Activated CD4-positive, alpha-beta memory T cell treated with anti-CD3 and anti-CD28 coated beads, Interleukin-2, amount 10 ng/mL, durations not matched to agents 7 days and 5 days (primary cell): ENCODE data around the gene AKAP1. TPM values are rescaled to one million over a fixed set of nuclear protein-coding genes. Genes with fewer than 3 reads are reported as not detected.

Source experiments
- CTCF ChIA-PET: fragments of 350-600 bp; sonication (Branson Sonifier 250); formaldehyde crosslinking; loops from one replicate; lab custom pipeline; 2021; ENCODE audit warnings: antibody characterized with exemption, inconsistent platforms; lab: Charles Lee
- POLR2A ChIA-PET: fragments of 350-600 bp; sonication (Branson Sonifier 250); formaldehyde crosslinking; loops from one replicate; lab custom pipeline; 2021; ENCODE audit warnings: antibody characterized with exemption; lab: Charles Lee
- DNase-seq: peaks from one replicate; pipeline ENCODE4 v3.0.0-alpha.2; 2020
- H3K27ac Mint-ChIP-seq: one replicate; pipeline ENCODE4 v1.8.0; 2021; ENCODE audit warnings: mild to moderate bottlenecking, mixed read lengths
- H3K27me3 Mint-ChIP-seq: one replicate; pipeline ENCODE4 v1.8.0; 2021; ENCODE audit warnings: mixed read lengths
- H3K36me3 Mint-ChIP-seq: one replicate; pipeline ENCODE4 v1.8.0; 2021; ENCODE audit warnings: low read depth, mixed read lengths
- H3K4me1 Mint-ChIP-seq: one replicate; pipeline ENCODE4 v1.8.0; 2021; ENCODE audit warnings: mixed read lengths
- H3K4me3 Mint-ChIP-seq: one replicate; pipeline ENCODE4 v1.8.0; 2021; ENCODE audit warnings: mild to moderate bottlenecking, mixed read lengths
- H3K9me3 Mint-ChIP-seq: one replicate; pipeline ENCODE4 v1.8.0; 2021; ENCODE audit warnings: mixed read lengths
- total RNA-seq, 2 experiments: library from RNA; stranded (reverse); gene quantifications; one replicate each; pipeline ENCODE4 v1.2.3, GENCODE V29; 2021

AKAP1 gene
- total RNA-seq, 2 experiments from 2014 or later: 19.9 to 22.4 TPM

DNA sequence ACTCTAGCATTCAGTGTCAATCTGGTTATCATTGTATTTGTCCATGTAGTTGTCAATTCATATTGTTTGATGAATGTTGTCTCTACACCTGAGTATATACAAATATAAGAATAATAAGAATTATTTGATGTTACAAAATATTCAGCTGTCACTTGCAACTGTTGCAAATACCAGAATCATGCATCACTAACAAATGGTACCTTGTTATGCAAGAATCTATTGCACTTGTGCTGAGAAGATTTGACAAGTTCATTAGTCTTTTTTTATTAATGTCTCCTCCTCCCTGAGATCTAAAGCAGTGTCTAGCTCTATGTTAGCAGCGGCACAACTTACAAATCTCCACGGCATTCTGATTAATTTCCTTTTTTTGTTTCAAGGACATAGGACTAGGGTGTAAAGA is 22.2 kb upstream of the AKAP1 start:
- Mint-ChIP-seq H3K4me1 (no peaks in the 10 kb centered on the region), H3K27ac (no peak overlapping the region), H3K27me3 (peaks cover 16% of the 10 kb centered on the region), H3K36me3 (no peaks in the 10 kb centered on the region), H3K9me3 (no peaks in the 10 kb centered on the region), H3K4me3 (no peak overlapping the region)
- no peak for DNase-seq
- POLR2A ChIA-PET: no interaction called here
- CTCF ChIA-PET: no interaction called here

DNA sequence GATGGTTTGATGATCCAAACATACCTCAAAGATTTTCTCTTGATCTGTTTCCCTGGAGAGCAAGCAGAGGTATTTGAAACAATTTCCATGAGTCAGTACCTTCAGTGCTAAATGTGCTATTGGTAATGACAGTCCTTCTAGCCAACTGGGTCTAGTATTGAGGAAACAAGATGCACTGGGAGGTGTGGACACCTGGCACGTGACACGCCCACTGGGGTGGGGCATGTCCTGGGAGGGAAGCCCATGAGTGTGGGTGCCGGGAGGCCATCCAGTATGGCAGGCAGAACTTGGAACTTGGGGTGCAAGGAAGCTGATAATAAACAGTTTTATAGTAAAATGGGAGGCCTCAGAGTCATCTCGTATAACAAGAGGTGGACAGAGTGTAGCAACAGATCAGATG is 17.9 kb upstream of the AKAP1 start:
- Mint-ChIP-seq H3K36me3 (no peaks in the 10 kb centered on the region), H3K9me3 (no peaks in the 10 kb centered on the region), H3K27me3 (peaks cover 20% of the 10 kb centered on the region), H3K27ac (no peak overlapping the region), H3K4me3 (no peak overlapping the region), H3K4me1 (no peaks in the 10 kb centered on the region)
- no peak for DNase-seq
- CTCF ChIA-PET: no interaction called here
- POLR2A ChIA-PET: no interaction called here

DNA sequence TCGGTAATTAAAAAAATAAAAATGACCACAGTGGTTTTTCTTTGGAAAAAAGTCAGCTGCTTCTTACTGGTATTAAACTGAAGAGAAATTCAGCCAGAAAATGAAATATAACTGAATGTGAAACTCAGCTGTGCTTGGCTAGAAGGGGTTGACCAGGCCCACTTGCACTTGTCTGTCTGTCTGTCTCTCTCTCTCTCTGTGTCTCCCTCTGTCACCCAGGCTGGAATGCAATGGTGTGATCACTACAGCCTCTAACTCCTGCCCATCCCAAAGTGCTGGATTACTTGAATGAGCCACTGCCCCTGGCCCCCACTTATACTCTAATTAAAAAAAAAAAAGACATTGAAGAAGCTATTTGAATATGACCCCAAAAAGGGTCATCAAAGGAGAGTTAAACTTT is 17.3 kb upstream of the AKAP1 start:
- Mint-ChIP-seq H3K4me3 (no peak overlapping the region), H3K9me3 (no peaks in the 10 kb centered on the region), H3K27ac (no peak overlapping the region), H3K36me3 (no peaks in the 10 kb centered on the region), H3K4me1 (no peaks in the 10 kb centered on the region), H3K27me3 (peaks cover 20% of the 10 kb centered on the region)
- no peak for DNase-seq
- ChIA-PET CTCF (no interaction called here), POLR2A (no interaction called here)

DNA sequence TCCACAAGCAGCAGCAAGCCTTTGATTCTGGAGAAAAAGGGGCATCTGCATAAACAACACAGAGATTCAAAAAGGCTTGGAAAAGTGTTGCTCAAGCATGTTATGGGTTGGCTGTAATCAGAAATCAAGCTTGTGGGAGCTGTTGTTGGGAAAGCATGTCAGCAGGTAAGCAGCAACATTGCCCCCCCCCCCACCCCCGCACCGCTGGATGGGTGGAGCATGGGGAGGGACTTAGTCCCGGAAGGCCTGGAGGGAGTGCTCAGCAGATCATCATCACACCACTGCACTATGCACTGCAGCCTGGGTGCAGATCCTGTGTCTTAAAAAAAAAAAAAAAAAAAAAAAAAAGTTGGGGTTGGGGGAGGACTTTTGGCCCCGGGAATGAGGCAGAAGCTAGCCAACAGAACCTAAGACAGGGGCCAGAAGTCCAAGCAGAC is 16.8 kb upstream of the AKAP1 start:
- Mint-ChIP-seq H3K9me3 (no peaks in the 10 kb centered on the region), H3K27ac (no peak overlapping the region), H3K27me3 (peaks cover 18% of the 10 kb centered on the region), H3K36me3 (no peaks in the 10 kb centered on the region), H3K4me3 (no peak overlapping the region), H3K4me1 (no peaks in the 10 kb centered on the region)
- POLR2A ChIA-PET: no interaction called here
- CTCF ChIA-PET: no interaction called here
- DNase-seq: no peak

DNA sequence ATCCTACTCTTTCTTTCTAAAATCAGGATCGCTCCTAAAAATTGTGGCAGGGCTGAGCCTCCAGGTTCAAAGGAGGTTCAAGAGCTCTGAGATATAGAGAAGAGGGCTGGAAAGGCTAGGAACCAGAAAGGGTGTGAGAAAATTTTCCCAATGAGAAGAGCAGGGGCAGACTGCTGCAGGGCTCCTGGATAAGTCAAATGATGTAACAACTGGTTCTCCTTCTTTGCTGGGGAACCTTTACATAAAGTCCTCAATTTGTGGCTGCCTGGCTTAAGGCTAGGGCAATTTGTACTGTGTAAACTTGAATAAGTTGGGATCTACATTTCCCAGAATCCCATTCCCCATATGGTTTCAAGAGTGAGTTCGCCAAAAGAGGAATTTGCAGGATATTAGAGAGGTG is 16.3 kb upstream of the AKAP1 start:
- ChIA-PET CTCF (no interaction called here), POLR2A (no interaction called here)
- Mint-ChIP-seq H3K27me3 (peaks cover 18% of the 10 kb centered on the region), H3K36me3 (no peaks in the 10 kb centered on the region), H3K9me3 (no peaks in the 10 kb centered on the region), H3K27ac (no peak overlapping the region), H3K4me3 (no peak overlapping the region), H3K4me1 (no peaks in the 10 kb centered on the region)
- DNase-seq: no peak

DNA sequence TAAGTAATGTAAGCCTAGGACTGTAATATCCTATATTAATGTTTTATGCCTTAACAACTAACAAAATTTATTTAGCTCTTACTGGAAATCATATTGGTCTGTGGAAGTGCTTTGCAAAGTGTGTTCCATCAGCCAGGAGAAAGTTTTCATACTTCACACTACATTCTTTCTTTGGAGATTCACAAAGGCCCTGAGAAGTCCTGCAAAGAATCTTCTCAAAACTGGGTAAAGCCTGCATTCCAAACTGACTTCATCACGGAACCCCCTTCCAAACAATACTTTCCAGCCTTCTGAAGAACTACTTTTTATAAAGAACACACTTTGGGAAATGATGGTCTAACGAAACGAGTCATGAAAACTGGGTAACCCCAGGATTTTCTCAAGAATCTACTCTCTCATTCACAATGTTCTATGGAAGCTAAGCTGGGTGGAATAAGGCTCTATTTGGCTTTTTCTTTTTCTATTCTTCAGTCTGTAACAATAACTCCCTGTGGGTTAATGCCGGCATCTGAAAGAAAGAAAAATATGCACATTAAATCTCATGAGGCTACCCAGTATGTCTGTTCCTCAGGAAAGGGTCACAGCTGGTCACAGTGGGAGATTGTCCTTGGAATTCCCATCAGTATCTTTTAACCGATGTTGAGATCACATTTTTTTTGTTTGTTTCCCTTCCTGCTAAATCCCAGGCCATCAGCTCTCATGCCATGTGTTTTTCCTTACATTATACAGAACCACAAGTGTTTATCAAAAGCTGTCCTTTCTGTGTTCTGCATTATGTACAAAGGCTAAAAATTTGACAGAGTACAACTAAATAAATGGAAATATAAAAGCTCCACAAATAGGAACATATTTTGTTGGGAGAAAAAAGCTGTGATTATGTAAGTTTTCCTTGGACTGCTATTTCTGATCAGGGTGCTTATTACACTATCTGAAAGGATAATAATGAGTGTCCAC is 12.8 kb upstream of the AKAP1 start:
- H3K9me3 Mint-ChIP-seq: no peaks in the 10 kb centered on the region
- no peaks in the 10 kb centered on the region for H3K4me1 Mint-ChIP-seq
- no peak overlapping the region for H3K27ac Mint-ChIP-seq
- DNase-seq: no peak
- H3K4me3 Mint-ChIP-seq: no peak overlapping the region
- peaks cover 20% of the 10 kb centered on the region for H3K27me3 Mint-ChIP-seq
- no peaks in the 10 kb centered on the region for H3K36me3 Mint-ChIP-seq
- CTCF ChIA-PET: interaction anchor here (1.7 kb wide), 1 partner anchor 53 kb away, joined by 3 read pairs; no protein-coding TSS in a partner anchor
- POLR2A ChIA-PET: interaction anchor here (1.2 kb wide), 2 partner anchors 10 to 13 kb away, joined by 3 to 4 read pairs; partner anchors contain the start of gene AKAP1

DNA sequence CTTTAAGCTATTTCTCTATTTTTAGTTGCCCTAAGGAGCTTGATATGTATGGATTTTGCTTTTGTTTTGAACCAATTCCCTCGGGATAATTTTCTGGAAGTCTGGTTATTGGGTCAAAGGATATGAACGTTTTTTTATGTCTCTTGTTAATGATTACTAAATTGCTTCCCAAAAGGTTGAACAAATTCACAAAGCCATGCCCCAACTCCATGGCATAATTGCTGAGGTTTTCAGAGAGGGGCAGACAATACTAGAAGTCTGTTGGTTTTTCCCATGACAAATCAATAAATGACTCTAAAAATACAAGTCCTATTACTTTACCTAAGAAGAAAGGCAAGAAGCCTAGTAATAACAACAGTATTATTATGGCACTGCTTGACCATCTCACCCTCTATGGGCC is 11.4 kb upstream of the AKAP1 start:
- H3K36me3 Mint-ChIP-seq: no peaks in the 10 kb centered on the region
- ChIA-PET POLR2A (no interaction called here), CTCF (interaction anchor here (1.7 kb wide), 1 partner anchor 51 kb away, joined by 3 read pairs; no protein-coding TSS in a partner anchor)
- H3K4me3 Mint-ChIP-seq: no peak overlapping the region
- no peak for DNase-seq
- no peaks in the 10 kb centered on the region for H3K9me3 Mint-ChIP-seq
- peaks cover 19% of the 10 kb centered on the region for H3K27me3 Mint-ChIP-seq
- H3K4me1 Mint-ChIP-seq: no peaks in the 10 kb centered on the region
- no peak overlapping the region for H3K27ac Mint-ChIP-seq

DNA sequence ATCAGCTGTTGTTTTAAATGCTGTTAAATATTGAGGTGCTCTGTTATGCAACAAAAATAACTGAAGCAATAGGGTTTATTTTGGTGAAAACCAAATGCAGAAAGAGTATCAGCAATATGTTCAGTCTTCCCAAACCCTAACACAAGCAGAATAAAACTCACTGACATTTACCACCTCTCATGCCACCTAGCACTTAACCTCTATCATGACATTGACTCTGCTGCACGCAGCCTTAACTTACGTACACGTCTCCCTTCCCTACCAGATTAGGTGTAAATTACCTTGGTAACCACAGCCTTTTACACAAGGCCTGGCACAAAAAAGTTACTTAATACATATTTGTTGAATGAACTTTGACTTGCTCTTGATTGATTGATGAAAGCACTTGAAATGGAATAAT is 9.9 kb upstream of the AKAP1 start:
- ChIA-PET POLR2A (interaction anchor here (1.8 kb wide), 1 partner anchor 10 kb away, joined by 5 read pairs; the partner anchor contains the start of gene AKAP1), CTCF (no interaction called here)
- no peaks in the 10 kb centered on the region for H3K4me1 Mint-ChIP-seq
- H3K27me3 Mint-ChIP-seq: peaks cover 17% of the 10 kb centered on the region
- DNase-seq: no peak
- no peaks in the 10 kb centered on the region for H3K36me3 Mint-ChIP-seq
- no peak overlapping the region for H3K27ac Mint-ChIP-seq
- H3K4me3 Mint-ChIP-seq: no peak overlapping the region
- H3K9me3 Mint-ChIP-seq: no peaks in the 10 kb centered on the region

DNA sequence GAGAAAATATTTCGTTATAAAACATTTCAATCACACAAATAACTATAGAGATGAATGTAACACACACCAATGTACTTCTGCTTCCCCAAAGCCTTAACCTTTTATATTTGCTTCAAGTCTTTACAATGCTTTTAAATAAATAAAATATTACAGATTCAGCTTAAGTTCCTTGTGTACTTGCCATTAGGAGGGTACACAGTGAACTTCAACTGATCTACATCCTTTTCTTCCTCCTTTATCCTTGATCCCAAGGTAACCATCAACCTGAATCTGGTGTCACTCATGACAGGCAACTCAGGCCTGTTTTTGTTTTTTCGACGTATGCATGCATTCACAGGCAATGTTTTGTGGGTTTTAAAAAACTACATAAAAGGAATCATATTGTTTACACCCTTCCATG is 9.3 kb upstream of the AKAP1 start:
- POLR2A ChIA-PET: interaction anchor here (1.8 kb wide), 1 partner anchor 9 kb away, joined by 5 read pairs; the partner anchor contains the start of gene AKAP1
- no peak for DNase-seq
- Mint-ChIP-seq H3K4me1 (peaks cover 2% of the 10 kb centered on the region), H3K27ac (no peak overlapping the region), H3K4me3 (no peak overlapping the region), H3K36me3 (no peaks in the 10 kb centered on the region), H3K9me3 (no peaks in the 10 kb centered on the region), H3K27me3 (peaks cover 20% of the 10 kb centered on the region)
- CTCF ChIA-PET: no interaction called here

DNA sequence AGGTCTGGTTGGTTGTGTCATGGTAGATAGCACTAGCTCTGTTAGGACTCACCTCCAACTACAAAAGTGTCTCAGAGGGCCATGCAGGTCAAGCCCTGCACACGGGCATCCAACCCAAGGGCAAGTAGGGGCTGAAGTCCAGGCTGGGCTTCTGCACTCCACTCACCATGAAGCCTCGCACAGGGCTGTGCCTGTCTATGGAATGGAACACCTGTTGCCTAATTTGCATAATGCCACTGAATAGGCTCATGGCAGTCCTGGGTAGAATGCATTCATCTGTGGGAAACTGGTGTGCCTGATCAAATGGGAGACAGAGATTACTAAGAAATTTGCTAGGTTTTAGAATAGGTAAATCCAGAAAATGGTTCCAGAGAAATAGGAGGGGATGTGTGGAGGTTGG is 8.0 kb upstream of the AKAP1 start:
- no peak for DNase-seq
- Mint-ChIP-seq H3K36me3 (no peaks in the 10 kb centered on the region), H3K9me3 (no peaks in the 10 kb centered on the region), H3K4me1 (peaks cover 9% of the 10 kb centered on the region), H3K27ac (no peak overlapping the region), H3K27me3 (peaks cover 22% of the 10 kb centered on the region), H3K4me3 (no peak overlapping the region)
- ChIA-PET POLR2A (no interaction called here), CTCF (interaction anchor here (0.6 kb wide), 1 partner anchor 172 kb away, joined by 3 read pairs; no protein-coding TSS in a partner anchor)

DNA sequence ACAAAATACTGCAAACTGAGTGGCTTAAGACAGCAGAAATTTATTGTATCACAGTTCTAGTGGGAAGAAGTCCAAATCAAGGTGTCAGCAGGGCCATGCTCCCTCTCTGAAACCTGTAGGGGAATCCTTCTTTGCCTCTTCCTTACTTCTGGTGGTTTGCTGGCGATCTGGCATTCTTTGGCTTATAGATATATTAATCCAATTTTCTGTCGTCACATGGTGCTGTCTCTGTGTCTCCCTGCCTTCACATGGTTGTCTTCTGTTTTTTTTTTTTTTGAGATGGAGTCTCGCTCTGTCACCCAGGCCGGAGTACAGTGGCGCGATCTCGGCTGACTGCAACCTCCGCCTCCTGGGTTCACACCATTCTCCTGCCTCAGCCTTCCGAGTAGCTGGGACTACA is 6.8 kb upstream of the AKAP1 start:
- H3K4me3 Mint-ChIP-seq: no peak overlapping the region
- H3K27me3 Mint-ChIP-seq: peaks cover 20% of the 10 kb centered on the region
- no peak overlapping the region for H3K27ac Mint-ChIP-seq
- peaks cover 16% of the 10 kb centered on the region for H3K4me1 Mint-ChIP-seq
- H3K9me3 Mint-ChIP-seq: no peaks in the 10 kb centered on the region
- no peak for DNase-seq
- H3K36me3 Mint-ChIP-seq: no peaks in the 10 kb centered on the region
- POLR2A ChIA-PET: no interaction called here
- CTCF ChIA-PET: no interaction called here

DNA sequence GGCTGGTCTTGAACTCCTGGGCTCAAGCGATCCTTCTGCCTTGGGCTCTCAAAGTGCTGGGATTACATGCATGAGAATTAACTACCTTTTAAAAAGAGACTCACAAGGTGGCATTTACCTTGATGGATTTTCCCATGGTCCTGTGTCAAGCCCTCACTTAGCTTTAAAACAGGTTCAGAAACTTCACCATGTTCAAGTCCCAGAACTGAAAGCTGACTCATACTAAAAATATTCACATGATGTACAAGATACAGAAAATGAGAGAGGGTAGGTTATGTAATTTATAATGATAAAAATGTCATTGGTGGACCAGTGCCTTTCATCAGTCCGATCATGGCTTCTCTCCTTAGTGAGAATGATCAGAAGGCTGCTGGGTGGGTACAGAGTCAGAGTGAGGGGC is 4.3 kb upstream of the AKAP1 start:
- ChIA-PET POLR2A (interaction anchor here (1.8 kb wide), 1 partner anchor 8 kb away, joined by 4 read pairs; no protein-coding TSS in a partner anchor), CTCF (no interaction called here)
- H3K4me3 Mint-ChIP-seq: no peak overlapping the region
- no peaks in the 10 kb centered on the region for H3K9me3 Mint-ChIP-seq
- peaks cover 25% of the 10 kb centered on the region for H3K4me1 Mint-ChIP-seq
- no peak overlapping the region for H3K27ac Mint-ChIP-seq
- peaks cover 6% of the 10 kb centered on the region for H3K27me3 Mint-ChIP-seq
- DNase-seq: no peak
- no peaks in the 10 kb centered on the region for H3K36me3 Mint-ChIP-seq

DNA sequence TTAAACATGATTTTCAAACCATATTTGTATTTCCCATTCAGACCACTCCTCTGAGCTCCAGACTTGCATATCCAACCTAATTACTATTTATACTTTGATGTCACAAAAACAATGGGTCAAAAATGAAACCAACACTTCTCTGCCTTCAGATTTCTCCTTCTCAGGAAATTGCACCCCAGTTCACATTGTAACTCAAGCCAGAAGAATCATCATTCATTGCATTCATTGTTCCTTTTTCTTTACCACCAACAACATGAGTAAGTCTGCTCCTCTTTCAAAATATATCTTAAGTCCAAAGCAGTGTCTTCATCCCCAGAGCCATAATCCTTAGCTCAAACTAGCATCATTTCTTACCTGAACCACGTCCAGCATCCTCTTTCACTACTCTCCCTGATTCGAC is 2.6 kb upstream of the AKAP1 start:
- ChIA-PET CTCF (no interaction called here), POLR2A (interaction anchor here (1.8 kb wide), 1 partner anchor 10 kb away, joined by 4 read pairs; no protein-coding TSS in a partner anchor)
- peaks cover 39% of the 10 kb centered on the region for H3K4me1 Mint-ChIP-seq
- peaks cover 6% of the 10 kb centered on the region for H3K27me3 Mint-ChIP-seq
- no peak overlapping the region for H3K27ac Mint-ChIP-seq
- no peaks in the 10 kb centered on the region for H3K36me3 Mint-ChIP-seq
- no peaks in the 10 kb centered on the region for H3K9me3 Mint-ChIP-seq
- H3K4me3 Mint-ChIP-seq: no peak overlapping the region
- no peak for DNase-seq
